ENCODE results near the gene SAT1. TPM values are rescaled to one million over a fixed set of nuclear protein-coding genes. Genes with fewer than 3 reads are reported as not detected.
"Not testable (repeated sequence)": the region's sequence is repeated elsewhere in the genome, so short reads cannot be mapped to it uniquely, and the experiment has no call there.

Gene SAT1
- total RNA-seq: 784 TPM
- long read RNA-seq, transcript SAT1-202 (3 exons, 909 nt): minor isoform, 6 of 704 reads
- long read RNA-seq, transcript SAT1-209 (7 exons, 1,135 nt): minor isoform, 22 of 704 reads
- long read RNA-seq, transcript SAT1-201 (2 exons, 801 nt): minor isoform, 13 of 704 reads
- long read RNA-seq, transcript SAT1-204 (6 exons, 1,065 nt): major isoform, 417 of 704 reads
- long read RNA-seq, partial matches to known transcripts: 6 of 704 reads
- long read RNA-seq, other reads (novel, unspliced or antisense): 238 of 704 reads

- TF ChIP-seq, protein P1, sequence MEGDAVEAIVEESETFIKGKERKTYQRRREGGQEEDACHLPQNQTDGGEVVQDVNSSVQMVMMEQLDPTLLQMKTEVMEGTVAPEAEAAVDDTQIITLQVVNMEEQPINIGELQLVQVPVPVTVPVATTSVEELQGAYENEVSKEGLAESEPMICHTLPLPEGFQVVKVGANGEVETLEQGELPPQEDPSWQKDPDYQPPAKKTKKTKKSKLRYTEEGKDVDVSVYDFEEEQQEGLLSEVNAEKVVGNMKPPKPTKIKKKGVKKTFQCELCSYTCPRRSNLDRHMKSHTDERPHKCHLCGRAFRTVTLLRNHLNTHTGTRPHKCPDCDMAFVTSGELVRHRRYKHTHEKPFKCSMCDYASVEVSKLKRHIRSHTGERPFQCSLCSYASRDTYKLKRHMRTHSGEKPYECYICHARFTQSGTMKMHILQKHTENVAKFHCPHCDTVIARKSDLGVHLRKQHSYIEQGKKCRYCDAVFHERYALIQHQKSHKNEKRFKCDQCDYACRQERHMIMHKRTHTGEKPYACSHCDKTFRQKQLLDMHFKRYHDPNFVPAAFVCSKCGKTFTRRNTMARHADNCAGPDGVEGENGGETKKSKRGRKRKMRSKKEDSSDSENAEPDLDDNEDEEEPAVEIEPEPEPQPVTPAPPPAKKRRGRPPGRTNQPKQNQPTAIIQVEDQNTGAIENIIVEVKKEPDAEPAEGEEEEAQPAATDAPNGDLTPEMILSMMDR (IDR thresholded peaks at IDR 0.05): peak; percentile 76
- Histone ChIP-seq H3K36me3 (no peaks in the 10 kb centered on the region), H3K4me1 (peaks cover 6% of the 10 kb centered on the region), H3K9me3 (no peaks in the 10 kb centered on the region), H3K4me3 (peak within 1 kb of the TSS; percentile 67), H3K27ac (peak within 1 kb of the TSS; percentile 93), H3K27me3 (no peaks in the 10 kb centered on the region)
- DNase-seq (peak; percentile 98), ATAC-seq (peak; percentile 96)
- intact Hi-C loops (cut with DNase I): no loop called here
These were observed at the start of gene SAT1 for GRCh38 chrX:23782863-23783588. Gene SAT1 (plus strand): TSS chrX:23783173. CDS start chrX:23783352, 179 bp downstream.

DNA sequence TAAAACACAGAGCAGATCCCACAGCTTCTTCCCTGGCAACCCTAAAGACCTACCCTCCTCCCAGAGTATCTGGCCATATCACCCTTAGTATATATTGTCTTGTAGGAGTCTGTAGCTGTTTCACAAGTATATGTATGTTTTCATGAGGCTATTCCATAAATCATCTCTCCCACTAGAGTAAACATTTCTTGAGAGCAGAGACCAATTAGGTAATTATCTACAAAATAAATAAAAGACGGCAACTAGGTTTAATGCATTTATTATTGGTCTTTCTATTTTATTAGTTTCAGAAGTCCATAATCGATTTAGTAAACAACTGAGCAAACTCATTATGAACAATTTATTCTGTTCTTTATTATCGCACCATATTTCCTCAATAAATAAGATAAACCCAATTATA is 46.9 kb upstream of the SAT1 start:
- H3K27ac ChIP-seq: no peak overlapping the region
- TF ChIP-seq, protein P1 (IDR thresholded peaks at IDR 0.05): no peak
- no peak overlapping the region for H3K4me3 ChIP-seq
- no peaks in the 10 kb centered on the region for H3K9me3 ChIP-seq
- H3K36me3 ChIP-seq: peaks cover under 1% of the 10 kb centered on the region
- H3K27me3 ChIP-seq: no peaks in the 10 kb centered on the region
- no peaks in the 10 kb centered on the region for H3K4me1 ChIP-seq
- no peak for ATAC-seq
- intact Hi-C loops (cut with DNase I): no loop called here
- no peak for DNase-seq

- Histone ChIP-seq H3K4me1 (no peaks in the 10 kb centered on the region), H3K9me3 (no peaks in the 10 kb centered on the region), H3K27me3 (no peaks in the 10 kb centered on the region), H3K4me3 (no peak overlapping the region), H3K36me3 (no peaks in the 10 kb centered on the region), H3K27ac (no peak overlapping the region)
- no peak for DNase-seq
- intact Hi-C loops (cut with DNase I): no loop called here
- TF ChIP-seq, protein P1 (IDR thresholded peaks at IDR 0.05): no peak
- ATAC-seq: no peak
These were observed 45.6 kb upstream of the SAT1 start for GRCh38 chrX:23737413-23737812.

DNA sequence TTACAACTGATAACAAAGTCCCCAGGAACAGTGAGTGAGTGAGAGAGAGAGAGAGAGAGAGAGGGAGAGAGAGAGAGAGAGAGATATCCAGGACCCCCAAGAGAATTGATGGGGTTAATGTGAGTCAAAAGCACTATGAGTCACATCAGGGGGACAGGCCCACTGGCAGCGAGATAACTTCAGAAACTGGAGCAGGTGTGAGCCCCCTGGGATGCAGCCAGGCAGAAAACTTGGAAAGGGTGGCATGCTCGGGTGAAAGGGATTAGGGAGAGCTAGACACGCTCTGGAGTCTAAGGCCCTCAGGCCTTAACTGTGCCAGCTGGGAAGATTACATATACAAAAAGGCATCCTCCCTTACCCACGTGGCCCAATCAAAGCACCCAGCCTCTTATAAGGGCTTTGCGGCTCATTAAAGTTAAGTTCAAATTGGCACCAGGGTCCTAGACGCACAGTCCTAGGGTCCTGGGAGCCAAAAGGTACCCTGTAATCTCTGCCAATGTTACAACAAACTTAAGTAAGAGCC is 40.7 kb upstream of the SAT1 start:
- no peaks in the 10 kb centered on the region for H3K27me3 ChIP-seq
- peak overlapping the region; percentile 98 for H3K27ac ChIP-seq
- intact Hi-C loops (cut with DNase I): no loop called here
- TF ChIP-seq, protein P1 (IDR thresholded peaks at IDR 0.05): no peak
- H3K4me1 ChIP-seq: no peaks in the 10 kb centered on the region
- H3K36me3 ChIP-seq: no peaks in the 10 kb centered on the region
- no peaks in the 10 kb centered on the region for H3K9me3 ChIP-seq
- H3K4me3 ChIP-seq: peak overlapping the region; percentile 67
- DNase-seq (no peak), ATAC-seq (peak; percentile 71)

GRCh38 chrX:23742697-23743622 is 40.0 kb upstream of the SAT1 start, which contains the start of gene ACOT9:
Gene ACOT9 (minus strand): TSS chrX:23743276. CDS start chrX:23743144, 132 bp downstream.
- no peaks in the 10 kb centered on the region for H3K4me1 ChIP-seq
- intact Hi-C loops (cut with DNase I): no loop called here

GRCh38 chrX:23743623-23743971 is 39.4 kb upstream of the SAT1 start:
- DNase-seq; H3K36me3 ChIP-seq; intact Hi-C loops (cut with DNase I); H3K27me3 ChIP-seq; H3K4me1 ChIP-seq; H3K9me3 ChIP-seq; ATAC-seq: not testable (repeated sequence)
- Histone ChIP-seq H3K4me3 (peak overlapping the region; percentile 67), H3K27ac (peak overlapping the region; percentile 98)

More at GRCh38 chrX:23742697-23743622, 40.0 kb upstream of the SAT1 start, which contains the start of gene ACOT9:
- Histone ChIP-seq H3K4me3 (peak within 1 kb of the TSS; percentile 67), H3K36me3 (no peaks in the 10 kb centered on the region), H3K27me3 (no peaks in the 10 kb centered on the region), H3K27ac (peak within 1 kb of the TSS; percentile 98), H3K9me3 (no peaks in the 10 kb centered on the region)
- DNase-seq (peak; percentile 94), ATAC-seq (peak; percentile 99)
- TF ChIP-seq, protein P1 (IDR thresholded peaks at IDR 0.05): no peak
